ENCODE results near the gene MAPKAPK5.
"Not testable (repeated sequence)": the region's sequence is repeated elsewhere in the genome, so short reads cannot be mapped to it uniquely, and the experiment has no call there.

MAPKAPK5 gene

GRCh38 chr12:111823891-111824290, 18.1 kb upstream of the MAPKAPK5 start:
- TF ChIP-seq CTCF (conservative IDR thresholded peaks at IDR 0.05): no peak
- no peak overlapping the region; the same call in 1 of the 2 replicates for H3K27ac ChIP-seq

- peak; percentile 50 for TF ChIP-seq CTCF (conservative IDR thresholded peaks at IDR 0.05)
Measured at GRCh38 chr12:111824312-111824711, 17.7 kb upstream of the MAPKAPK5 start.

GRCh38 chr12:111825509-111825908, 16.5 kb upstream of the MAPKAPK5 start:
- TF ChIP-seq CTCF (conservative IDR thresholded peaks at IDR 0.05): no peak
- H3K27ac ChIP-seq: no peak overlapping the region

More at GRCh38 chr12:111824312-111824711, 17.7 kb upstream of the MAPKAPK5 start:
- peak overlapping the region; percentile 8; the same call in 1 of the 2 replicates for H3K27ac ChIP-seq

- TF ChIP-seq CTCF (conservative IDR thresholded peaks at IDR 0.05): no peak
- no peak overlapping the region for H3K27ac ChIP-seq
Measured at GRCh38 chr12:111826316-111826715, 15.7 kb upstream of the MAPKAPK5 start.

GRCh38 chr12:111826992-111827391, 15.0 kb upstream of the MAPKAPK5 start:
- no peak for TF ChIP-seq CTCF (conservative IDR thresholded peaks at IDR 0.05)
- no peak overlapping the region for H3K27ac ChIP-seq

- no peak for TF ChIP-seq CTCF (conservative IDR thresholded peaks at IDR 0.05)
- H3K27ac ChIP-seq: no peak overlapping the region
Measured at GRCh38 chr12:111827907-111828306, 14.1 kb upstream of the MAPKAPK5 start.

- no peak overlapping the region for H3K27ac ChIP-seq
- TF ChIP-seq CTCF (conservative IDR thresholded peaks at IDR 0.05): no peak
Measured at GRCh38 chr12:111828338-111828979, 13.6 kb upstream of the MAPKAPK5 start.

- H3K27ac ChIP-seq: not testable (repeated sequence)
Measured at GRCh38 chr12:111829635-111830034, 12.4 kb upstream of the MAPKAPK5 start.

GRCh38 chr12:111834740-111835386, 7.2 kb upstream of the MAPKAPK5 start:
- H3K27ac ChIP-seq: not testable (repeated sequence)

GRCh38 chr12:111835531-111836181, 6.4 kb upstream of the MAPKAPK5 start:
- not testable (repeated sequence) for H3K27ac ChIP-seq
